ENCODE results near the gene EMCN. TPM values are rescaled to one million over a fixed set of nuclear protein-coding genes. Genes with fewer than 3 reads are reported as not detected.
"Not testable (repeated sequence)": the region's sequence is repeated elsewhere in the genome, so short reads cannot be mapped to it uniquely, and the experiment has no call there.

The EMCN gene
- total RNA-seq, 1 experiment from 2014 or later = not detected

- CTCF ChIA-PET = no interaction called here
- H3K36me3 ChIP-seq (ENCODE audit: control insufficient read depth, insufficient read depth, low read length) = no peaks in the 10 kb centered on the region
- intact Hi-C loops (cut with micrococcal nuclease; ENCODE audit: unreplicated experiment) (no loop called here), in situ Hi-C loops (cut with HindIII; ENCODE audit: low pct_unique_long_range_greater_than_20kb, low sequenced_read_pairs) (no loop called here)
- H3K27me3 ChIP-seq (ENCODE audit: control insufficient read depth, insufficient read depth, low read length) = no peaks in the 10 kb centered on the region
- no TSS peak for BruUV-seq (replicated peaks)
- H3K9me3 ChIP-seq (ENCODE audit: control insufficient read depth, insufficient read depth, low read depth, low read length) = no peaks in the 10 kb centered on the region
- no peak for ATAC-seq
- no peak for DNase-seq (ENCODE audit: low read depth, low spot score)
- POLR2A ChIA-PET = no interaction called here
- H3K4me1 ChIP-seq (ENCODE audit: control insufficient read depth, insufficient read depth, low read length) = no peaks in the 10 kb centered on the region
- TF ChIP-seq POLR2AphosphoS5 (IDR thresholded peaks at IDR 0.05; ENCODE audit: low read depth, low read length) (no peak), CTCF (IDR thresholded peaks at IDR 0.05) (no peak), SIN3A (IDR thresholded peaks at IDR 0.05; ENCODE audit: borderline replicate concordance, insufficient read depth, low read depth, low read length) (no peak), TCF7L2 (IDR thresholded peaks at IDR 0.05; ENCODE audit: low read depth, low read length) (no peak)
- H3K4me3 ChIP-seq (ENCODE audit: low read depth in 2 of 2, low read length in 2 of 2) = no peak overlapping the region
- no peak overlapping the region for H3K27ac ChIP-seq (ENCODE audit: low read length)
Measured at GRCh38 chr4:100533741-100534140, 15.9 kb upstream of the EMCN start.

GRCh38 chr4:100530161-100530560, 12.3 kb upstream of the EMCN start:
- POLR2A ChIA-PET; in situ Hi-C loops (cut with HindIII; ENCODE audit: low pct_unique_long_range_greater_than_20kb, low sequenced_read_pairs); H3K4me1 ChIP-seq (ENCODE audit: control insufficient read depth, insufficient read depth, low read length); H3K27ac ChIP-seq (ENCODE audit: low read length); CTCF ChIA-PET; H3K36me3 ChIP-seq (ENCODE audit: control insufficient read depth, insufficient read depth, low read length); intact Hi-C loops (cut with micrococcal nuclease; ENCODE audit: unreplicated experiment); H3K27me3 ChIP-seq (ENCODE audit: control insufficient read depth, insufficient read depth, low read length); H3K9me3 ChIP-seq (ENCODE audit: control insufficient read depth, insufficient read depth, low read depth, low read length); ATAC-seq; H3K4me3 ChIP-seq (ENCODE audit: low read depth in 2 of 2, low read length in 2 of 2); BruUV-seq (replicated peaks); DNase-seq (ENCODE audit: low read depth, low spot score): not testable (repeated sequence)

- POLR2A ChIA-PET = no interaction called here
- H3K4me1 ChIP-seq (ENCODE audit: control insufficient read depth, insufficient read depth, low read length) = no peaks in the 10 kb centered on the region
- ATAC-seq (no peak), DNase-seq (ENCODE audit: low read depth, low spot score) (no peak)
- H3K27ac ChIP-seq (ENCODE audit: low read length) = no peak overlapping the region
- TF ChIP-seq TCF7L2 (IDR thresholded peaks at IDR 0.05; ENCODE audit: low read depth, low read length) = no peak
- no peak for TF ChIP-seq CTCF (IDR thresholded peaks at IDR 0.05)
- TF ChIP-seq SIN3A (IDR thresholded peaks at IDR 0.05; ENCODE audit: borderline replicate concordance, insufficient read depth, low read depth, low read length) = no peak
- TF ChIP-seq REST (IDR thresholded peaks at IDR 0.05; ENCODE audit: insufficient read depth in 1 of 2, low read depth in 2 of 2, low read length in 1 of 2) = no peak
- no peak for TF ChIP-seq POLR2AphosphoS5 (IDR thresholded peaks at IDR 0.05; ENCODE audit: low read depth, low read length)
- in situ Hi-C loops (cut with HindIII; ENCODE audit: low pct_unique_long_range_greater_than_20kb, low sequenced_read_pairs) (no loop called here), intact Hi-C loops (cut with micrococcal nuclease; ENCODE audit: unreplicated experiment) (no loop called here)
- H3K36me3 ChIP-seq (ENCODE audit: control insufficient read depth, insufficient read depth, low read length) = no peaks in the 10 kb centered on the region
- CTCF ChIA-PET = no interaction called here
- H3K9me3 ChIP-seq (ENCODE audit: control insufficient read depth, insufficient read depth, low read depth, low read length) = no peaks in the 10 kb centered on the region
- no peak overlapping the region for H3K4me3 ChIP-seq (ENCODE audit: low read depth in 2 of 2, low read length in 2 of 2)
- H3K27me3 ChIP-seq (ENCODE audit: control insufficient read depth, insufficient read depth, low read length) = no peaks in the 10 kb centered on the region
- no TSS peak for BruUV-seq (replicated peaks)
Measured at GRCh38 chr4:100525686-100526085, 7.9 kb upstream of the EMCN start.

Measured in Panc1 (cell line).